RWPE2 (cell line): Measurements from ENCODE around the gene STARD13.

ENCODE experiments used
- ATAC-seq: fragments of 200-7000 bp; cut with Tn5 transposase; 3 replicates; pipeline ENCODE4 v1.9.1; 2021; ENCODE audit warnings: low read depth
- DNase-seq: peaks from one replicate; pipeline ENCODE4 v3.0.0-alpha.2; 2020; ENCODE audit warnings: low spot score
- H3K27ac ChIP-seq: fragments of 450-650 bp; 2 replicates; pipeline ENCODE4 v1.5.1; 2017; ENCODE audit warnings: mild to moderate bottlenecking; ENCODE audit not compliant: poor library complexity, severe bottlenecking
- H3K27me3 ChIP-seq: fragments of 250-450 bp; sonication (Bioruptor Pico); 2 replicates; pipeline ENCODE4 v1.5.1; 2021; ENCODE audit warnings: mild to moderate bottlenecking, moderate library complexity; ENCODE audit not compliant: insufficient read depth, poor library complexity, severe bottlenecking
- H3K36me3 ChIP-seq: fragments of 250-450 bp; sonication (Bioruptor Pico); 2 replicates; pipeline ENCODE4 v1.5.1; 2020; ENCODE audit warnings: low read depth, mild to moderate bottlenecking, moderate library complexity
- H3K4me1 ChIP-seq: fragments of 250-450 bp; sonication (Bioruptor Pico); 2 replicates; pipeline ENCODE4 v1.5.1; 2021; ENCODE audit warnings: mild to moderate bottlenecking, moderate library complexity; ENCODE audit not compliant: insufficient read depth, poor library complexity, severe bottlenecking
- H3K4me3 ChIP-seq: fragments of 250-450 bp; sonication (Bioruptor Pico); 2 replicates; pipeline ENCODE4 v1.5.1; 2021; ENCODE audit warnings: mild to moderate bottlenecking, moderate library complexity; ENCODE audit not compliant: severe bottlenecking
- H3K9me3 ChIP-seq: fragments of 250-450 bp; sonication (Bioruptor Pico); 2 replicates; pipeline ENCODE4 v1.5.1; 2021; ENCODE audit warnings: mild to moderate bottlenecking, moderate library complexity; ENCODE audit not compliant: severe bottlenecking
- CTCF ChIP-seq: fragments of 450-650 bp; IDR thresholded peaks from one replicate; pipeline ENCODE4 v1.5.1; 2017; ENCODE audit warnings: mild to moderate bottlenecking, moderate library complexity; ENCODE audit not compliant: poor library complexity, severe bottlenecking

Gene STARD13

GRCh38 chr13:33109801-33110200 lies 175.8 kb downstream of the STARD13 start:
- no peak for TF ChIP-seq CTCF
- Histone ChIP-seq H3K4me1 (no peaks in the 10 kb centered on the region), H3K4me3 (no peak overlapping the region), H3K36me3 (peaks cover 67% of the 10 kb centered on the region), H3K27ac (no peak overlapping the region), H3K27me3 (no peaks in the 10 kb centered on the region), H3K9me3 (no peaks in the 10 kb centered on the region)
- ATAC-seq (no peak), DNase-seq (no peak)

- Histone ChIP-seq H3K4me1 (no peaks in the 10 kb centered on the region), H3K36me3 (peaks cover 67% of the 10 kb centered on the region), H3K27ac (no peak overlapping the region), H3K9me3 (no peaks in the 10 kb centered on the region), H3K4me3 (no peak overlapping the region), H3K27me3 (no peaks in the 10 kb centered on the region)
- ATAC-seq (no peak), DNase-seq (no peak)
- no peak for TF ChIP-seq CTCF
These were observed 176.3 kb downstream of the STARD13 start for GRCh38 chr13:33109271-33109697.

GRCh38 chr13:33108620-33109019 lies 176.9 kb downstream of the STARD13 start:
- ATAC-seq (no peak), DNase-seq (no peak)
- TF ChIP-seq CTCF, result no peak
- Histone ChIP-seq H3K27me3 (no peaks in the 10 kb centered on the region), H3K4me1 (no peaks in the 10 kb centered on the region), H3K4me3 (no peak overlapping the region), H3K27ac (no peak overlapping the region), H3K36me3 (peaks cover 61% of the 10 kb centered on the region), H3K9me3 (no peaks in the 10 kb centered on the region)

- H3K9me3 ChIP-seq, result no peaks in the 10 kb centered on the region
- no peak overlapping the region for H3K4me3 ChIP-seq
- H3K27ac ChIP-seq, result no peak overlapping the region
- H3K36me3 ChIP-seq, result peaks cover 53% of the 10 kb centered on the region
- H3K4me1 ChIP-seq, result no peaks in the 10 kb centered on the region
- ATAC-seq, result no peak
- TF ChIP-seq CTCF, result no peak
- no peak for DNase-seq
- no peaks in the 10 kb centered on the region for H3K27me3 ChIP-seq
These were observed 178.2 kb downstream of the STARD13 start for GRCh38 chr13:33107361-33107760.

GRCh38 chr13:33106656-33107360 lies 178.7 kb downstream of the STARD13 start:
- no peak overlapping the region for H3K27ac ChIP-seq

More at GRCh38 chr13:33106656-33107360, 178.7 kb downstream of the STARD13 start:
- Histone ChIP-seq H3K27me3 (no peaks in the 10 kb centered on the region), H3K36me3 (peaks cover 47% of the 10 kb centered on the region), H3K9me3 (no peaks in the 10 kb centered on the region), H3K4me3 (no peak overlapping the region), H3K4me1 (no peaks in the 10 kb centered on the region)
- ATAC-seq, result no peak
- DNase-seq, result no peak
- TF ChIP-seq CTCF, result no peak
